Measurements from ENCODE around the gene STIM2. TPM values are rescaled to one million over a fixed set of nuclear protein-coding genes. Genes with fewer than 3 reads are reported as not detected.
"Not testable (repeated sequence)": the region's sequence is repeated elsewhere in the genome, so short reads cannot be mapped to it uniquely, and the experiment has no call there.

Gene STIM2
- 10 to 100 TPM; 40.5 to 43.1 TPM for total RNA-seq

GRCh38 chr4:26860157-26860921 lies at the start of gene STIM2:
Gene STIM2 (plus strand): TSS chr4:26860841.
- H3K27me3 Mint-ChIP-seq (ENCODE audit: low read depth), result no peaks in the 10 kb centered on the region
- peaks cover 12% of the 10 kb centered on the region for H3K36me3 Mint-ChIP-seq (ENCODE audit: low read depth)
- peaks cover 41% of the 10 kb centered on the region for H3K4me1 Mint-ChIP-seq (ENCODE audit: low read depth)
- H3K4me3 Mint-ChIP-seq, result peak within 1 kb of the TSS; percentile 94
- H3K9me3 Mint-ChIP-seq, result no peaks in the 10 kb centered on the region
- CTCF ChIA-PET, result interaction anchor here (0.5 to 1.7 kb wide), 7 partner anchors 25 to 777 kb away, joined by 3 to 5 read pairs (median 5); no protein-coding TSS in a partner anchor
- peak; percentile 97 for DNase-seq
- peak within 1 kb of the TSS; percentile 96 for H3K27ac Mint-ChIP-seq
- intact Hi-C loops (cut with micrococcal nuclease), result loop anchor here (1.0 to 5.0 kb wide), 15 partner anchors 13 to 1626 kb away; partner anchors contain the start of genes PI4K2B, SMIM20 and TBC1D19

- H3K27ac Mint-ChIP-seq; H3K4me3 Mint-ChIP-seq; H3K9me3 Mint-ChIP-seq; DNase-seq; H3K27me3 Mint-ChIP-seq (ENCODE audit: low read depth); CTCF ChIA-PET; H3K36me3 Mint-ChIP-seq (ENCODE audit: low read depth); intact Hi-C loops (cut with micrococcal nuclease): not testable (repeated sequence)
- peaks cover 12% of the 10 kb centered on the region for H3K4me1 Mint-ChIP-seq (ENCODE audit: low read depth)
Measured at GRCh38 chr4:26811571-26811970, 49.1 kb upstream of the STIM2 start.

- no peak for DNase-seq
- Mint-ChIP-seq H3K36me3 (ENCODE audit: low read depth) (no peaks in the 10 kb centered on the region), H3K27ac (no peak overlapping the region), H3K4me3 (no peak overlapping the region), H3K27me3 (ENCODE audit: low read depth) (no peaks in the 10 kb centered on the region), H3K9me3 (peaks cover 6% of the 10 kb centered on the region), H3K4me1 (ENCODE audit: low read depth) (peaks cover 12% of the 10 kb centered on the region)
- intact Hi-C loops (cut with micrococcal nuclease), result no loop called here
- CTCF ChIA-PET, result interaction anchor here (0.7 kb wide), 1 partner anchor 10 kb away, joined by 3 read pairs; no protein-coding TSS in a partner anchor
Measured at GRCh38 chr4:26812049-26812714, 48.5 kb upstream of the STIM2 start.

GRCh38 chr4:26813698-26814097 lies 46.9 kb upstream of the STIM2 start:
- Mint-ChIP-seq H3K4me3 (no peak overlapping the region), H3K27me3 (ENCODE audit: low read depth) (no peaks in the 10 kb centered on the region), H3K9me3 (peaks cover 6% of the 10 kb centered on the region), H3K27ac (no peak overlapping the region), H3K36me3 (ENCODE audit: low read depth) (no peaks in the 10 kb centered on the region), H3K4me1 (ENCODE audit: low read depth) (peaks cover 12% of the 10 kb centered on the region)
- DNase-seq, result no peak
- CTCF ChIA-PET, result interaction anchor here (1.0 to 1.6 kb wide), 2 partner anchors 197 to 351 kb away, joined by 3 read pairs; no protein-coding TSS in a partner anchor
- intact Hi-C loops (cut with micrococcal nuclease), result no loop called here

GRCh38 chr4:26815199-26815598 lies 45.4 kb upstream of the STIM2 start:
- no peak for DNase-seq
- Mint-ChIP-seq H3K36me3 (ENCODE audit: low read depth) (no peaks in the 10 kb centered on the region), H3K4me3 (no peak overlapping the region), H3K9me3 (peaks cover 11% of the 10 kb centered on the region), H3K27me3 (ENCODE audit: low read depth) (no peaks in the 10 kb centered on the region), H3K27ac (no peak overlapping the region), H3K4me1 (ENCODE audit: low read depth) (peaks cover 15% of the 10 kb centered on the region)
- CTCF ChIA-PET, result no interaction called here
- intact Hi-C loops (cut with micrococcal nuclease), result no loop called here

- H3K4me1 Mint-ChIP-seq (ENCODE audit: low read depth), result peaks cover 15% of the 10 kb centered on the region
- H3K4me3 Mint-ChIP-seq, result no peak overlapping the region
- DNase-seq, result no peak
- H3K36me3 Mint-ChIP-seq (ENCODE audit: low read depth), result no peaks in the 10 kb centered on the region
- peaks cover 10% of the 10 kb centered on the region for H3K9me3 Mint-ChIP-seq
- H3K27ac Mint-ChIP-seq, result no peak overlapping the region
- CTCF ChIA-PET, result no interaction called here
- intact Hi-C loops (cut with micrococcal nuclease), result no loop called here
- no peaks in the 10 kb centered on the region for H3K27me3 Mint-ChIP-seq (ENCODE audit: low read depth)
Measured at GRCh38 chr4:26815706-26816105, 44.9 kb upstream of the STIM2 start.

GRCh38 chr4:26819026-26819425 lies 41.6 kb upstream of the STIM2 start:
- CTCF ChIA-PET, result interaction anchor here (0.8 kb wide), 1 partner anchor 10 kb away, joined by 3 read pairs; no protein-coding TSS in a partner anchor
- no peak for DNase-seq
- intact Hi-C loops (cut with micrococcal nuclease), result no loop called here

GRCh38 chr4:26819478-26820095 lies 41.1 kb upstream of the STIM2 start:
- Mint-ChIP-seq H3K36me3 (ENCODE audit: low read depth) (peaks cover 9% of the 10 kb centered on the region), H3K9me3 (peaks cover 21% of the 10 kb centered on the region)

More at GRCh38 chr4:26819026-26819425, 41.6 kb upstream of the STIM2 start:
- Mint-ChIP-seq H3K4me3 (no peak overlapping the region), H3K9me3 (peaks cover 20% of the 10 kb centered on the region), H3K27me3 (ENCODE audit: low read depth) (no peaks in the 10 kb centered on the region), H3K27ac (no peak overlapping the region), H3K4me1 (ENCODE audit: low read depth) (peaks cover 15% of the 10 kb centered on the region), H3K36me3 (ENCODE audit: low read depth) (peaks cover 9% of the 10 kb centered on the region)

GRCh38 chr4:26820346-26820745 lies 40.3 kb upstream of the STIM2 start:
- Mint-ChIP-seq H3K27me3 (ENCODE audit: low read depth) (no peaks in the 10 kb centered on the region), H3K27ac (no peak overlapping the region), H3K36me3 (ENCODE audit: low read depth) (peaks cover 9% of the 10 kb centered on the region), H3K9me3 (peaks cover 21% of the 10 kb centered on the region), H3K4me3 (no peak overlapping the region), H3K4me1 (ENCODE audit: low read depth) (peaks cover 15% of the 10 kb centered on the region)
- no peak for DNase-seq
- CTCF ChIA-PET, result interaction anchor here (0.5 kb wide), 1 partner anchor 34 kb away, joined by 3 read pairs; no protein-coding TSS in a partner anchor
- intact Hi-C loops (cut with micrococcal nuclease), result no loop called here

More at GRCh38 chr4:26819478-26820095, 41.1 kb upstream of the STIM2 start:
- CTCF ChIA-PET, result interaction anchor here (0.5 kb wide), 1 partner anchor 35 kb away, joined by 3 read pairs; no protein-coding TSS in a partner anchor
- DNase-seq, result no peak
- Mint-ChIP-seq H3K4me1 (ENCODE audit: low read depth) (peaks cover 15% of the 10 kb centered on the region), H3K27me3 (ENCODE audit: low read depth) (no peaks in the 10 kb centered on the region), H3K4me3 (no peak overlapping the region), H3K27ac (no peak overlapping the region)
- intact Hi-C loops (cut with micrococcal nuclease), result no loop called here

GRCh38 chr4:26821031-26821430 lies 39.6 kb upstream of the STIM2 start:
- peaks cover 9% of the 10 kb centered on the region for H3K36me3 Mint-ChIP-seq (ENCODE audit: low read depth)
- H3K9me3 Mint-ChIP-seq, result peaks cover 21% of the 10 kb centered on the region
- no peaks in the 10 kb centered on the region for H3K27me3 Mint-ChIP-seq (ENCODE audit: low read depth)
- peaks cover 15% of the 10 kb centered on the region for H3K4me1 Mint-ChIP-seq (ENCODE audit: low read depth)
- no peak overlapping the region for H3K27ac Mint-ChIP-seq
- H3K4me3 Mint-ChIP-seq, result no peak overlapping the region
- intact Hi-C loops (cut with micrococcal nuclease), result no loop called here
- no peak for DNase-seq
- CTCF ChIA-PET, result no interaction called here

- H3K27ac Mint-ChIP-seq, result no peak overlapping the region
- no peak overlapping the region for H3K4me3 Mint-ChIP-seq
- no peaks in the 10 kb centered on the region for H3K27me3 Mint-ChIP-seq (ENCODE audit: low read depth)
- peaks cover 9% of the 10 kb centered on the region for H3K36me3 Mint-ChIP-seq (ENCODE audit: low read depth)
- H3K4me1 Mint-ChIP-seq (ENCODE audit: low read depth), result peaks cover 15% of the 10 kb centered on the region
- CTCF ChIA-PET, result no interaction called here
- no peak for DNase-seq
- intact Hi-C loops (cut with micrococcal nuclease), result loop anchor here (1.0 kb wide), 1 partner anchor 35 kb away; no protein-coding TSS in a partner anchor
- peaks cover 21% of the 10 kb centered on the region for H3K9me3 Mint-ChIP-seq
Measured at GRCh38 chr4:26821677-26822503, 38.8 kb upstream of the STIM2 start.

Data from activated naive CD4-positive, alpha-beta T cell treated with anti-CD3 and anti-CD28 coated beads for 36 hours (primary cell).